GM23338 (cell line): ENCODE results near the gene NTM. TPM values are rescaled to one million over a fixed set of nuclear protein-coding genes. Genes with fewer than 3 reads are reported as not detected.

ENCODE experiments used
- ATAC-seq: fragments of 200-7000 bp; cut with Tn5 transposase; 3 replicates; pipeline ENCODE4 v1.9.1; 2020
- DNase-seq: peaks from one replicate; pipeline ENCODE4 v3.0.0-alpha.2; 2015; ENCODE audit warnings: low spot score
- H2AFZ ChIP-seq: fragments of 200-600 bp; sonication (generic); 2 replicates; pipeline ENCODE4 v1.8.0; 2016; ENCODE audit warnings: antibody characterized with exemption, mild to moderate bottlenecking, moderate library complexity
- H3F3A ChIP-seq: fragments of 200-600 bp; sonication (generic); replicated peaks from 2 replicates; pipeline ENCODE4 v1.8.0; 2017; ENCODE audit warnings: antibody characterized with exemption, mixed run types, low read depth
- H3K27ac ChIP-seq: fragments of 200-600 bp; sonication (generic); 2 replicates; pipeline ENCODE4 v1.6.1; 2016; ENCODE audit warnings: low read depth
- H3K27me3 ChIP-seq: fragments of 200-600 bp; sonication (generic); 2 replicates; pipeline ENCODE4 v1.8.0; 2016; ENCODE audit warnings: mild to moderate bottlenecking, mixed run types, moderate library complexity; ENCODE audit not compliant: insufficient read depth
- H3K36me3 ChIP-seq: fragments of 200-600 bp; sonication (generic); 2 replicates; pipeline ENCODE4 v1.8.0; 2016; ENCODE audit warnings: mild to moderate bottlenecking; ENCODE audit not compliant: insufficient read depth
- H3K4me1 ChIP-seq: fragments of 200-600 bp; sonication (generic); 2 replicates; pipeline ENCODE4 v1.8.0; 2016; ENCODE audit warnings: mild to moderate bottlenecking, moderate library complexity; ENCODE audit not compliant: insufficient read depth
- H3K4me2 ChIP-seq: fragments of 200-600 bp; sonication (generic); 2 replicates; pipeline ENCODE4 v1.7.1; 2017; ENCODE audit warnings: mixed run types
- H3K4me3 ChIP-seq: fragments of 200-600 bp; sonication (generic); 2 replicates; pipeline ENCODE4 v1.6.1; 2016; ENCODE audit warnings: mixed run types
- H3K79me2 ChIP-seq: fragments of 200-600 bp; sonication (generic); replicated peaks from 2 replicates; pipeline ENCODE4 v1.8.0; 2017; ENCODE audit warnings: mild to moderate bottlenecking; ENCODE audit not compliant: insufficient read depth
- H3K9me2 ChIP-seq: fragments of 200-600 bp; sonication (generic); 2 replicates; pipeline ENCODE4 v1.8.0; 2017; ENCODE audit not compliant: insufficient read depth
- H4K20me1 ChIP-seq: fragments of 200-600 bp; sonication (generic); replicated peaks from 2 replicates; pipeline ENCODE4 v1.8.0; 2017; ENCODE audit warnings: mild to moderate bottlenecking; ENCODE audit not compliant: insufficient read depth
- H3K27ac Mint-ChIP-seq: 2 replicates; pipeline ENCODE4 v1.8.0; 2020; ENCODE audit warnings: inconsistent platforms, mild to moderate bottlenecking, moderate library complexity, mixed read lengths
- H3K27me3 Mint-ChIP-seq: 3 replicates; pipeline ENCODE4 v1.8.0; 2022; ENCODE audit warnings: low read depth, mild to moderate bottlenecking, moderate library complexity, mixed read lengths, inconsistent platforms; ENCODE audit not compliant: insufficient read depth, poor library complexity
- H3K36me3 Mint-ChIP-seq: 3 replicates; pipeline ENCODE4 v1.8.0; 2021; ENCODE audit warnings: low read depth, mild to moderate bottlenecking, inconsistent platforms, moderate library complexity, mixed read lengths
- H3K4me1 Mint-ChIP-seq: 3 replicates; pipeline ENCODE4 v1.8.0; 2020; ENCODE audit warnings: mild to moderate bottlenecking, inconsistent platforms, mixed read lengths
- H3K4me3 Mint-ChIP-seq: 3 replicates; pipeline ENCODE4 v1.8.0; 2021; ENCODE audit warnings: moderate library complexity, mild to moderate bottlenecking, inconsistent platforms, mixed read lengths
- H3K9me3 Mint-ChIP-seq: 3 replicates; pipeline ENCODE4 v1.8.0; 2020; ENCODE audit warnings: moderate library complexity, mild to moderate bottlenecking, inconsistent platforms, mixed read lengths
- CREB1 ChIP-seq: fragments of 250-450 bp; sonication (Bioruptor Pico); IDR thresholded peaks from 2 replicates; pipeline ENCODE4 v1.5.0; 2020; ENCODE audit warnings: low read depth, mild to moderate bottlenecking, moderate library complexity
- EZH2 ChIP-seq: fragments of 200-600 bp; sonication (generic); IDR thresholded peaks from one replicate; pipeline ENCODE4 v1.8.0; 2017; ENCODE audit warnings: antibody characterized with exemption, mild to moderate bottlenecking, low read depth; ENCODE audit not compliant: unreplicated experiment
- EZH2phosphoT487 ChIP-seq: fragments of 200-600 bp; sonication (generic); IDR thresholded peaks from one replicate; pipeline ENCODE4 v1.8.1; 2018; ENCODE audit warnings: antibody characterized with exemption; ENCODE audit not compliant: unreplicated experiment
- JUNB ChIP-seq: IDR thresholded peaks from one replicate; pipeline ENCODE4 v1.6.1; 2016; ENCODE audit warnings: antibody characterized with exemption; ENCODE audit not compliant: unreplicated experiment
- NANOG ChIP-seq: IDR thresholded peaks from 2 replicates; pipeline ENCODE4 v1.6.1; 2016; ENCODE audit warnings: antibody characterized with exemption, borderline replicate concordance
- POLR2AphosphoS5 ChIP-seq: IDR thresholded peaks from 2 replicates; pipeline ENCODE4 v1.6.1; 2016; ENCODE audit warnings: antibody characterized with exemption, low read depth
- STAT1 ChIP-seq: IDR thresholded peaks from one replicate; pipeline ENCODE4 v1.6.1; 2016; ENCODE audit warnings: antibody characterized with exemption; ENCODE audit not compliant: unreplicated experiment
- ZNF114 ChIP-seq: fragments of 250-450 bp; sonication (Bioruptor Pico); IDR thresholded peaks from 2 replicates; pipeline ENCODE4 v1.5.0; 2020; ENCODE audit warnings: mild to moderate bottlenecking, moderate library complexity
- ZNF331 ChIP-seq: fragments of 250-450 bp; sonication (Bioruptor Pico); IDR thresholded peaks from 2 replicates; pipeline ENCODE4 v1.5.0; 2020; ENCODE audit warnings: low read depth, mild to moderate bottlenecking, moderate library complexity
- polyA plus RNA-seq: library from polyadenylated mRNA; unstranded; fragments of >200 nt; fragmentation: Nextera tagmentation; extraction: Ambion mirVana; gene quantifications from 2 replicates; pipeline ENCODE4 v1.2.1, GENCODE V29; 2016
- total RNA-seq: library from RNA; depleted of rRNA; stranded (reverse); fragments of >200 nt; shearing (Covaris generic); gene quantifications from 2 replicates; pipeline ENCODE4 v1.2.3, GENCODE V29; 2014
- TF ChIP-seq, protein P1 (sequence below): IDR thresholded peaks from one replicate; pipeline ENCODE4 v1.6.1; 2018; ENCODE audit warnings: antibody characterized with exemption; ENCODE audit not compliant: unreplicated experiment
- TF ChIP-seq, protein P2 (sequence below): fragments of 250-450 bp; sonication (Bioruptor Pico); IDR thresholded peaks from 2 replicates; pipeline ENCODE4 v1.5.0; 2020; ENCODE audit warnings: mild to moderate bottlenecking, moderate library complexity
- TF ChIP-seq, protein P3 (sequence below): IDR thresholded peaks from 2 replicates; pipeline ENCODE4 v1.6.1; 2016; ENCODE audit warnings: antibody characterized with exemption

The NTM gene
- total and polyA plus RNA-seq, 2 experiments from 2014 or later: 10.6 to 14.6 TPM

DNA sequence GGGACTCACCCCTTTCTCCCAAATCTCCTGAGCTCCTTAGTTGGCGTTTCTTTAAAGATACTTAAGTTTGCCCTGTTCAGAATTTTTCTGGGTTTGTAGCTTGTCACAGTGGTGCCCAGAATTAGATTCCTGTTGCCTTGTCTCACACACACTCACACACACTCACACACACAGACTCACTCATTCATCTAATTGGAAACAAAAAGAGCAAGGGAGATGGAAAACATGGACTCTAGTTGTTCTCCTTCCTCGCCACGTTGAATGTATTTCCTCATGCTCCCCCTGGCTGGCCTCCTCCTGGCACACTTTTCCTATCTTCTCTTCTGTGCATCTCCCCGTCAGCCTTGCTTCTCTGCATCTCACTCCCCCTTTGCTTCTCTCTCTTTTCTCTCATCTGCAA is 752.3 kb downstream of the NTM start:
- Mint-ChIP-seq H3K36me3 (no peaks in the 10 kb centered on the region), H3K27ac (no peak overlapping the region), H3K27me3 (peaks cover 3% of the 10 kb centered on the region), H3K4me1 (peaks cover 34% of the 10 kb centered on the region), H3K9me3 (no peaks in the 10 kb centered on the region), H3K4me3 (no peak overlapping the region)
- H3F3A ChIP-seq: peaks cover 8% of the 10 kb centered on the region; the same call in 1 of the 2 replicates
- H4K20me1 ChIP-seq: no peaks in the 10 kb centered on the region
- H3K4me2 ChIP-seq: no peak overlapping the region
- H3K27me3 ChIP-seq: no peaks in the 10 kb centered on the region
- no peaks in the 10 kb centered on the region for H3K36me3 ChIP-seq
- H3K27ac ChIP-seq: no peak overlapping the region
- H3K79me2 ChIP-seq: no peaks in the 10 kb centered on the region
- no peak overlapping the region for H2AFZ ChIP-seq
- peaks cover 47% of the 10 kb centered on the region for H3K4me1 ChIP-seq
- no peaks in the 10 kb centered on the region for H3K9me2 ChIP-seq
- ATAC-seq (no peak), DNase-seq (no peak)
- H3K4me3 ChIP-seq: no peak overlapping the region
- TF ChIP-seq ZNF331 (CRISPR knock-in tag) (no peak), POLR2AphosphoS5 (no peak), STAT1 (no peak), CREB1 (CRISPR knock-in tag) (no peak), JUNB (no peak), NANOG (no peak), EZH2phosphoT487 (no peak), EZH2 (no peak), ZNF114 (CRISPR knock-in tag) (no peak)
- TF ChIP-seq, protein P1, sequence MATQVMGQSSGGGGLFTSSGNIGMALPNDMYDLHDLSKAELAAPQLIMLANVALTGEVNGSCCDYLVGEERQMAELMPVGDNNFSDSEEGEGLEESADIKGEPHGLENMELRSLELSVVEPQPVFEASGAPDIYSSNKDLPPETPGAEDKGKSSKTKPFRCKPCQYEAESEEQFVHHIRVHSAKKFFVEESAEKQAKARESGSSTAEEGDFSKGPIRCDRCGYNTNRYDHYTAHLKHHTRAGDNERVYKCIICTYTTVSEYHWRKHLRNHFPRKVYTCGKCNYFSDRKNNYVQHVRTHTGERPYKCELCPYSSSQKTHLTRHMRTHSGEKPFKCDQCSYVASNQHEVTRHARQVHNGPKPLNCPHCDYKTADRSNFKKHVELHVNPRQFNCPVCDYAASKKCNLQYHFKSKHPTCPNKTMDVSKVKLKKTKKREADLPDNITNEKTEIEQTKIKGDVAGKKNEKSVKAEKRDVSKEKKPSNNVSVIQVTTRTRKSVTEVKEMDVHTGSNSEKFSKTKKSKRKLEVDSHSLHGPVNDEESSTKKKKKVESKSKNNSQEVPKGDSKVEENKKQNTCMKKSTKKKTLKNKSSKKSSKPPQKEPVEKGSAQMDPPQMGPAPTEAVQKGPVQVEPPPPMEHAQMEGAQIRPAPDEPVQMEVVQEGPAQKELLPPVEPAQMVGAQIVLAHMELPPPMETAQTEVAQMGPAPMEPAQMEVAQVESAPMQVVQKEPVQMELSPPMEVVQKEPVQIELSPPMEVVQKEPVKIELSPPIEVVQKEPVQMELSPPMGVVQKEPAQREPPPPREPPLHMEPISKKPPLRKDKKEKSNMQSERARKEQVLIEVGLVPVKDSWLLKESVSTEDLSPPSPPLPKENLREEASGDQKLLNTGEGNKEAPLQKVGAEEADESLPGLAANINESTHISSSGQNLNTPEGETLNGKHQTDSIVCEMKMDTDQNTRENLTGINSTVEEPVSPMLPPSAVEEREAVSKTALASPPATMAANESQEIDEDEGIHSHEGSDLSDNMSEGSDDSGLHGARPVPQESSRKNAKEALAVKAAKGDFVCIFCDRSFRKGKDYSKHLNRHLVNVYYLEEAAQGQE: no peak
- TF ChIP-seq, protein P2, sequence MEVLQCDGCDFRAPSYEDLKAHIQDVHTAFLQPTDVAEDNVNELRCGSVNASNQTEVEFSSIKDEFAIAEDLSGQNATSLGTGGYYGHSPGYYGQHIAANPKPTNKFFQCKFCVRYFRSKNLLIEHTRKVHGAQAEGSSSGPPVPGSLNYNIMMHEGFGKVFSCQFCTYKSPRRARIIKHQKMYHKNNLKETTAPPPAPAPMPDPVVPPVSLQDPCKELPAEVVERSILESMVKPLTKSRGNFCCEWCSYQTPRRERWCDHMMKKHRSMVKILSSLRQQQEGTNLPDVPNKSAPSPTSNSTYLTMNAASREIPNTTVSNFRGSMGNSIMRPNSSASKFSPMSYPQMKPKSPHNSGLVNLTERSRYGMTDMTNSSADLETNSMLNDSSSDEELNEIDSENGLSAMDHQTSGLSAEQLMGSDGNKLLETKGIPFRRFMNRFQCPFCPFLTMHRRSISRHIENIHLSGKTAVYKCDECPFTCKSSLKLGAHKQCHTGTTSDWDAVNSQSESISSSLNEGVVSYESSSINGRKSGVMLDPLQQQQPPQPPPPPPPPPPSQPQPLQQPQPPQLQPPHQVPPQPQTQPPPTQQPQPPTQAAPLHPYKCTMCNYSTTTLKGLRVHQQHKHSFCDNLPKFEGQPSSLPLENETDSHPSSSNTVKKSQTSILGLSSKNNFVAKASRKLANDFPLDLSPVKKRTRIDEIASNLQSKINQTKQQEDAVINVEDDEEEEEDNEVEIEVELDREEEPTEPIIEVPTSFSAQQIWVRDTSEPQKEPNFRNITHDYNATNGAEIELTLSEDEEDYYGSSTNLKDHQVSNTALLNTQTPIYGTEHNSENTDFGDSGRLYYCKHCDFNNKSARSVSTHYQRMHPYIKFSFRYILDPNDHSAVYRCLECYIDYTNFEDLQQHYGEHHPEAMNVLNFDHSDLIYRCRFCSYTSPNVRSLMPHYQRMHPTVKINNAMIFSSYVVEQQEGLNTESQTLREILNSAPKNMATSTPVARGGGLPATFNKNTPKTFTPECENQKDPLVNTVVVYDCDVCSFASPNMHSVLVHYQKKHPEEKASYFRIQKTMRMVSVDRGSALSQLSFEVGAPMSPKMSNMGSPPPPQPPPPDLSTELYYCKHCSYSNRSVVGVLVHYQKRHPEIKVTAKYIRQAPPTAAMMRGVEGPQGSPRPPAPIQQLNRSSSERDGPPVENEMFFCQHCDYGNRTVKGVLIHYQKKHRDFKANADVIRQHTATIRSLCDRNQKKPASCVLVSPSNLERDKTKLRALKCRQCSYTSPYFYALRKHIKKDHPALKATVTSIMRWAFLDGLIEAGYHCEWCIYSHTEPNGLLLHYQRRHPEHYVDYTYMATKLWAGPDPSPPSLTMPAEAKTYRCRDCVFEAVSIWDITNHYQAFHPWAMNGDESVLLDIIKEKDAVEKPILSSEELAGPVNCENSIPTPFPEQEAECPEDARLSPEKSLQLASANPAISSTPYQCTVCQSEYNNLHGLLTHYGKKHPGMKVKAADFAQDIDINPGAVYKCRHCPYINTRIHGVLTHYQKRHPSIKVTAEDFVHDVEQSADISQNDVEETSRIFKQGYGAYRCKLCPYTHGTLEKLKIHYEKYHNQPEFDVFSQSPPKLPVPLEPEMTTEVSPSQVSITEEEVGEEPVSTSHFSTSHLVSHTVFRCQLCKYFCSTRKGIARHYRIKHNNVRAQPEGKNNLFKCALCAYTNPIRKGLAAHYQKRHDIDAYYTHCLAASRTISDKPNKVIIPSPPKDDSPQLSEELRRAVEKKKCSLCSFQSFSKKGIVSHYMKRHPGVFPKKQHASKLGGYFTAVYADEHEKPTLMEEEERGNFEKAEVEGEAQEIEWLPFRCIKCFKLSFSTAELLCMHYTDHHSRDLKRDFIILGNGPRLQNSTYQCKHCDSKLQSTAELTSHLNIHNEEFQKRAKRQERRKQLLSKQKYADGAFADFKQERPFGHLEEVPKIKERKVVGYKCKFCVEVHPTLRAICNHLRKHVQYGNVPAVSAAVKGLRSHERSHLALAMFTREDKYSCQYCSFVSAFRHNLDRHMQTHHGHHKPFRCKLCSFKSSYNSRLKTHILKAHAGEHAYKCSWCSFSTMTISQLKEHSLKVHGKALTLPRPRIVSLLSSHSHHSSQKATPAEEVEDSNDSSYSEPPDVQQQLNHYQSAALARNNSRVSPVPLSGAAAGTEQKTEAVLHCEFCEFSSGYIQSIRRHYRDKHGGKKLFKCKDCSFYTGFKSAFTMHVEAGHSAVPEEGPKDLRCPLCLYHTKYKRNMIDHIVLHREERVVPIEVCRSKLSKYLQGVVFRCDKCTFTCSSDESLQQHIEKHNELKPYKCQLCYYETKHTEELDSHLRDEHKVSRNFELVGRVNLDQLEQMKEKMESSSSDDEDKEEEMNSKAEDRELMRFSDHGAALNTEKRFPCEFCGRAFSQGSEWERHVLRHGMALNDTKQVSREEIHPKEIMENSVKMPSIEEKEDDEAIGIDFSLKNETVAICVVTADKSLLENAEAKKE: no peak
- TF ChIP-seq, protein P3, sequence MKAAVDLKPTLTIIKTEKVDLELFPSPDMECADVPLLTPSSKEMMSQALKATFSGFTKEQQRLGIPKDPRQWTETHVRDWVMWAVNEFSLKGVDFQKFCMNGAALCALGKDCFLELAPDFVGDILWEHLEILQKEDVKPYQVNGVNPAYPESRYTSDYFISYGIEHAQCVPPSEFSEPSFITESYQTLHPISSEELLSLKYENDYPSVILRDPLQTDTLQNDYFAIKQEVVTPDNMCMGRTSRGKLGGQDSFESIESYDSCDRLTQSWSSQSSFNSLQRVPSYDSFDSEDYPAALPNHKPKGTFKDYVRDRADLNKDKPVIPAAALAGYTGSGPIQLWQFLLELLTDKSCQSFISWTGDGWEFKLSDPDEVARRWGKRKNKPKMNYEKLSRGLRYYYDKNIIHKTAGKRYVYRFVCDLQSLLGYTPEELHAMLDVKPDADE: no peak
